Activated T-helper 1 cell treated with anti-CD3 and anti-CD28 coated beads, Interleukin-12 subunit alpha, Interleukin-12 subunit beta, Interleukin-2, Interleukin-4 antibody, amounts not matched to agents 30 ng/mL and 10 ng/mL and 1 ng/mL, durations not matched to agents 14 hours and 24 hours and 36 hours (primary cell): ENCODE measurements around the gene KRT33A. TPM values are rescaled to one million over a fixed set of nuclear protein-coding genes. Genes with fewer than 3 reads are reported as not detected.

Experiments used
- DNase-seq: peaks from one replicate; pipeline ENCODE4 v3.0.0; 2021; ENCODE audit warnings: low spot score
- H3K27ac Mint-ChIP-seq: one replicate; pipeline ENCODE4 v1.8.0; 2021; ENCODE audit warnings: mild to moderate bottlenecking, mixed read lengths
- H3K27me3 Mint-ChIP-seq: one replicate; pipeline ENCODE4 v1.8.0; 2022; ENCODE audit warnings: mild to moderate bottlenecking, moderate library complexity, mixed read lengths; ENCODE audit not compliant: insufficient read depth
- H3K36me3 Mint-ChIP-seq: one replicate; pipeline ENCODE4 v1.8.0; 2021; ENCODE audit warnings: low read depth, mixed read lengths
- H3K4me1 Mint-ChIP-seq: one replicate; pipeline ENCODE4 v1.8.0; 2021; ENCODE audit warnings: low read depth, mixed read lengths
- H3K4me3 Mint-ChIP-seq: one replicate; pipeline ENCODE4 v1.8.0; 2021; ENCODE audit warnings: mild to moderate bottlenecking, moderate library complexity, mixed read lengths
- H3K9me3 Mint-ChIP-seq: one replicate; pipeline ENCODE4 v1.8.0; 2021; ENCODE audit warnings: mixed read lengths
- intact Hi-C: fragments of 100-400 bp; cut with micrococcal nuclease; formaldehyde crosslinking; loops from one replicate; pipeline ENCODE4 v1.15.1; 2024
- total RNA-seq: library from RNA; stranded (reverse); gene quantifications from 2 replicates; pipeline ENCODE4 v1.2.3, GENCODE V29; 2022

The KRT33A gene
- total RNA-seq, 1 donor from 2014 or later = not detected

DNA sequence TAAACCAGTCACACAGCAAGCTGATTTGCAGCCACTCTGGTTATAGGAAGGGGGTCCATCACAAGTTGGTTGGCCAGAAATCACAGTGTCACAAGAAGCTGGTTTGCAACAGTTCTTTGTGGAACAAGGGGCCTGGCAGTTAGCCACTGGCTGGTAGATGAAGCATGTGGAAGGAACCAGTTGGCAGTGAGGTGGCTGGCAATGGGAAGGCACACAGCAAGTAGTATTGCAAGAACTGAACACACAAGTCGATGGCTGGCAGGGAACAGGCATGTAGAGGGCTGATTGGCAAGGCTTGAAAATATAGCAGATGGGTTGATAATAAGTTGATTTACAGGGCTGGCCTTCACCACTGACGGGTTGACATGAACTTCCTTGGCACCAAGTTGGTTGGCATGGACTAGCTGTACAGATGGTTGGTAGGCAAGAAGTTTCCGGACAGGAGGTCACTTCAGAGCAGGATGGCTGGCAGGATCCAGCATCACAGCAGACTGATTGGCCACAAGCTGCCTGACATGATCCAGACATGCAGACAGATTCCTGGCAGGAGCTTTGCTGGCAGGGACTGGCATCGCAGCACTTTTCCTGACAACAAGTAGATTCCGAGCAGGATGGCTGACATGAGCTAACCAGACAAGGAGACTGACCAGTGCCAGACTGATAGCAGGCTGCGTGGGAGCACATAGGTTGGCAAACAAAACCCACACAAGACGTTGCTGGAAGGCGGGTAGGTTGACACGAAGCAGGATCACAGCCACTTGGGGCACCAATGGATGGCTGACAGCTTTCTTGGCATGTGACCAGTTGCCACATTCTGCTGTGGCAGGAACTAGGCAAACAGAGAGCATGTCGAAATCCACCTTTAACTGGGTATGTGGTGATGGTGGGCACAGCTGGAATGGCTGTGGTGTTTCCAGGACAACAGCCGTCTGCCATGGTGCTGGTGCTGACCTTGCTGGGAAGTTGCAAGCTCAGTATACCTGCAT is 48.4 kb downstream of the KRT33A start, which contains the start of gene KRTAP29-1:
KRTAP29-1 (minus strand) TSS at position 936 of the 986 bp plus-strand sequence; CDS start at position 936, 0 bp downstream.
- Mint-ChIP-seq H3K9me3 (no peaks in the 10 kb centered on the region), H3K4me1 (no peaks in the 10 kb centered on the region), H3K27me3 (peaks cover 5% of the 10 kb centered on the region), H3K27ac (no peak within 1 kb of the TSS), H3K4me3 (no peak within 1 kb of the TSS), H3K36me3 (no peaks in the 10 kb centered on the region)
- DNase-seq = no peak
- intact Hi-C loops = no loop called here

DNA sequence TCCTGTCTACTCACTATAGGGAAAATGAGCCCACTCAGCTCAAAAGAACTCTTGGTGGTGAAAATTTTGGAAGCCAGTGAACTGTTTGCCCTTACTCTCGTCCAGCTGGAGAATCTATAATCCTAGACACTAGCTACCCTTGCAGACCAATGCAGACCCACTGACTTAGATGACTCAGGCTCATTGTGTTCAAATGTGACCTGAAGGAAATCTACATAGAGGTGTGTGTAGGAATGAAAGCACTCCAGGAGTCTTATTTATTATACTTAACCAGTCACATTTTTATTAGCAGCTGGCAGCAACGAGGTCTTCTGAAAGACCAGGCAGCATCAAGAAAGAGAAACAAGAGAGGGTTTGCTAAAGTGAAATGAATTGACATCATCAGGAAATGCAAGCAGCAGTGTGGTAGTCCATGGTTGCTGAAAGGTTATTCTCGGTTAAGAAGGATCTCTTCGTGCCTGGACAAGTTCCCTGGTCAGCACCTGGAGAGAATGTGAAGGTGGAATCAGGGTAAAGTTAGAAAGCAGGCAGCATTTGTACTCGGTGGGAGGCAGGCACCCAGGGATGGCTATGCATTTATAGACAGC is 49.3 kb downstream of the KRT33A start:
- Mint-ChIP-seq H3K4me1 (no peaks in the 10 kb centered on the region), H3K36me3 (no peaks in the 10 kb centered on the region), H3K4me3 (no peak overlapping the region), H3K27me3 (peaks cover 2% of the 10 kb centered on the region), H3K27ac (no peak overlapping the region), H3K9me3 (no peaks in the 10 kb centered on the region)
- no peak for DNase-seq
- intact Hi-C loops = no loop called here

DNA sequence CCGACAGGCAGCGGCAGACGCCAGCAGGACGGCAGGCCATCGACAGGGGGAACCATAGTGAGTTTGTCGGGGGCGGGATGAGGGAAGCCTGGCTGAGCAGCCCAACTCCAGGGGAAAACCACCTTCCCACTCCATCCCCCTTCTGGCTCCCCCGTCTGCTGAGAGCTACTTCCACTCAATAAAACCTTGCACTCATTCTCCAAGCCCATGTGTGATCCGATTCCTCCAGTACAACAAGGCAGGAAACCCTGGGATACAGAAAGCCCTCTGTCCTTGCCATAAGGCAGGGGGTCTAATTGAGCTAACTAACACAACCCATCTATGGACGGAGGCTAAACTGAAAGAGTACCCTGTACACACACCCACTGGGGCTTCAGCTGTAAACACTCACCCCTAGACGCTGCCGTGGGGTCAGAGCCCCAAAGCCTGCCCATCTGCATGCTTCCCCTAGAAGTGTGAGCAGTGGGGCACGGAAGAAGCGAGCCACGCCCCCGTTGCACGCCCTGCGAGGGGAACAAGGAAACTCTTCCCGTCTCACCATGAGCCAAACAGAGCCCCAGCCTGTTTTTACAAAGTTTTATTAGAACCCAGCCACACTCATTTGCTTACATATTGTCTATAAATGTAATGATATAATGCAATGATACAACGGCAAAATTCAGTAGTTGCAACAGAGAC is 52.0 kb downstream of the KRT33A start:
- H3K27ac Mint-ChIP-seq = no peak overlapping the region
- DNase-seq = no peak
- peaks cover 4% of the 10 kb centered on the region for H3K27me3 Mint-ChIP-seq
- intact Hi-C loops = no loop called here
- H3K9me3 Mint-ChIP-seq = no peaks in the 10 kb centered on the region
- no peak overlapping the region for H3K4me3 Mint-ChIP-seq
- H3K4me1 Mint-ChIP-seq = no peaks in the 10 kb centered on the region
- no peaks in the 10 kb centered on the region for H3K36me3 Mint-ChIP-seq

DNA sequence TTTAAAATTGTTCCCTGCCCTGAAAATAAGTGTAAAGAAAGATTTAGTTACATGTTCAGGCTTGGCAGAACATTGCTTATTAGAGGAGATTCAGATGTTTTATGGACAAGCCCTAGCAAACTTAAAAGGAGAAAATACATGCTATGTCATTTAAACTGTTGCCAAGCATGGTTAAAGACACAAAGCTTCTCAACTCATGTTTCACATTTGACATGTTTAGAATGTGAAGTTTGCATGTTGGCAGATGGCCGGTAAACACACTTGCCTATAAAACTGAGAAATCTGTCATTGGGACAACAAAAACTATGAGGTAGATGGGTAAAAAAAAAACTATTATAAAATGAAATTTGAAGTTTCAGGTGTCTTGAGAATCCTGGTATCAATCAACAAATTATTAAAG is 53.8 kb downstream of the KRT33A start:
- Mint-ChIP-seq H3K4me1 (no peaks in the 10 kb centered on the region), H3K27me3 (peaks cover 9% of the 10 kb centered on the region), H3K4me3 (no peak overlapping the region), H3K9me3 (no peaks in the 10 kb centered on the region), H3K36me3 (no peaks in the 10 kb centered on the region), H3K27ac (no peak overlapping the region)
- no peak for DNase-seq
- intact Hi-C loops = no loop called here

Other genes starting within 250 kb of the KRT33A start
- gene KRTAP4-16, start 248.6 kb downstream of the KRT33A start, total RNA-seq = not detected in 2 replicates
- gene KRTAP4-9, start 245.4 kb downstream of the KRT33A start, total RNA-seq = not detected in 2 replicates
- not detected in 2 replicates for gene KRTAP4-11, start 232.5 kb downstream of the KRT33A start, total RNA-seq
- gene KRTAP4-12, start 226.6 kb downstream of the KRT33A start, total RNA-seq = not detected in 2 replicates
- not detected in 2 replicates for gene KRTAP4-6, start 210.3 kb downstream of the KRT33A start, total RNA-seq
- not detected in 2 replicates for gene KRTAP4-5, start 201.0 kb downstream of the KRT33A start, total RNA-seq
- gene KRTAP4-4, start 190.1 kb downstream of the KRT33A start, total RNA-seq = not detected in 2 replicates
- gene KRTAP4-3, start 182.6 kb downstream of the KRT33A start, total RNA-seq = not detected in 2 replicates
- gene KRTAP4-2, start 172.6 kb downstream of the KRT33A start, total RNA-seq = not detected in 2 replicates
- not detected in 2 replicates for gene KRTAP4-1, start 165.9 kb downstream of the KRT33A start, total RNA-seq
- not detected in 2 replicates for gene KRTAP9-1, start 160.9 kb downstream of the KRT33A start, total RNA-seq
- gene KRTAP9-2, start 124.2 kb downstream of the KRT33A start, total RNA-seq = not detected in 2 replicates
- gene KRTAP9-3, start 118.4 kb downstream of the KRT33A start, total RNA-seq = not detected in 2 replicates
- not detected in 2 replicates for gene KRTAP9-8, start 112.8 kb downstream of the KRT33A start, total RNA-seq
- gene KRTAP9-4, start 101.1 kb downstream of the KRT33A start, total RNA-seq = not detected in 2 replicates
- gene KRTAP9-9, start 95.4 kb downstream of the KRT33A start, total RNA-seq = not detected in 2 replicates
- gene KRTAP9-6, start 85.5 kb downstream of the KRT33A start, total RNA-seq = not detected in 2 replicates
- gene KRTAP9-7, start 75.1 kb downstream of the KRT33A start, total RNA-seq = not detected in 2 replicates
- gene KRTAP29-1, start 48.0 kb downstream of the KRT33A start, total RNA-seq = not detected in 2 replicates
- not detected in 2 replicates for gene KRTAP16-1, start 41.5 kb downstream of the KRT33A start, total RNA-seq
- gene KRTAP17-1, start 35.1 kb downstream of the KRT33A start, total RNA-seq = not detected in 2 replicates
- not detected in 2 replicates for gene KRT33B, start 19.0 kb upstream of the KRT33A start, total RNA-seq
- gene KRT34, start 31.5 kb upstream of the KRT33A start, total RNA-seq = not detected in 2 replicates
- gene KRT31, start 46.8 kb upstream of the KRT33A start, total RNA-seq = not detected in 2 replicates
- not detected in 2 replicates for gene KRT37, start 73.8 kb upstream of the KRT33A start, total RNA-seq
- not detected in 2 replicates for gene KRT38, start 90.2 kb upstream of the KRT33A start, total RNA-seq
- gene KRT32, start 116.6 kb upstream of the KRT33A start, total RNA-seq = not detected in 2 replicates
- gene KRT35, start 130.3 kb upstream of the KRT33A start, total RNA-seq = not detected in 2 replicates
- not detected in 2 replicates for gene KRT36, start 139.1 kb upstream of the KRT33A start, total RNA-seq
- not detected in 2 replicates for gene KRT13, start 154.8 kb upstream of the KRT33A start, total RNA-seq
- gene KRT15, start 168.1 kb upstream of the KRT33A start, total RNA-seq = not detected in 2 replicates
- not detected in 2 replicates for gene KRT19, start 177.5 kb upstream of the KRT33A start, total RNA-seq
- not detected in 2 replicates for gene KRT9, start 221.2 kb upstream of the KRT33A start, total RNA-seq
- not detected in 2 replicates for gene KRT14, start 236.1 kb upstream of the KRT33A start, total RNA-seq